Gastroesophageal sphincter (tissue), 4 donors: ENCODE measurements around the gene C1orf174. TPM values are rescaled to one million over a fixed set of nuclear protein-coding genes. Genes with fewer than 3 reads are reported as not detected.

ENCODE experiments used
- ATAC-seq: fragments of 150-250 bp; one replicate; pipeline ENCODE4 v1.9.1; 2016; ENCODE audit warnings: mild to moderate bottlenecking, moderate library complexity
- H3K27ac ChIP-seq, 4 donors: fragments of 200-600 bp; sonication (generic) in 3 of 4; 1 replicate in 3 of 4; 2 replicates in 1 of 4; pipeline ENCODE4 v1.5.1; 2016 to 2019
- H3K27me3 ChIP-seq: fragments of 200-600 bp; sonication (generic); one replicate; pipeline ENCODE4 v1.5.1; 2019
- H3K36me3 ChIP-seq, 2 donors: fragments of 200-600 bp; sonication (generic); one replicate each; pipeline ENCODE4 v1.5.1; 2019; ENCODE audit warnings: control low read depth in 1 of 2
- H3K4me1 ChIP-seq, 3 donors: fragments of 200-600 bp; sonication (generic); 1 replicate in 2 of 3; 2 replicates in 1 of 3; pipeline ENCODE4 v1.5.1; 2016 to 2019; ENCODE audit warnings: control low read depth in 2 of 3
- H3K4me3 ChIP-seq, 2 donors: fragments of 200-600 bp; sonication (generic); one replicate each; pipeline ENCODE4 v1.5.1; 2019; ENCODE audit warnings: mild to moderate bottlenecking in 1 of 2, moderate library complexity in 1 of 2
- H3K9me3 ChIP-seq, 3 donors: fragments of 200-600 bp; sonication (generic); one replicate each; pipeline ENCODE4 v1.5.1; 2017 to 2019; ENCODE audit warnings: control low read depth in 2 of 3
- EP300 ChIP-seq: sonication (generic); formaldehyde crosslinking; IDR thresholded peaks from one replicate; pipeline ENCODE4 v1.6.1; 2017; ENCODE audit warnings: antibody characterized with exemption, mild to moderate bottlenecking
- POLR2A ChIP-seq, 2 donors: fragments of 450-650 bp; IDR thresholded peaks; one replicate each; pipeline ENCODE4 v1.6.1; 2017; ENCODE audit warnings: antibody characterized with exemption in 2 of 2, mild to moderate bottlenecking in 2 of 2, moderate library complexity in 1 of 2
- POLR2AphosphoS5 ChIP-seq: sonication (generic); formaldehyde crosslinking; IDR thresholded peaks from one replicate; pipeline ENCODE4 v1.6.1; 2017; ENCODE audit warnings: antibody characterized with exemption
- WGBS, 2 donors: methylation state at CpG; one replicate each; pipeline ENCODE4 v1.1.5; 2018; ENCODE audit warnings: low coverage in 1 of 2; 5-methylcytosine and 5-hydroxymethylcytosine counted together
- total RNA-seq, 4 donors: library from RNA; depleted of rRNA; stranded (reverse); fragments of >200 nt; gene quantifications; one replicate each; pipeline ENCODE4 v1.1.0, GENCODE V29; 2016
- TF ChIP-seq, protein P1 (sequence below), 4 experiments: fragments of 200-600 bp in 2 of 4; fragments of 450-650 bp in 2 of 4; sonication (generic) in 1 of 4; IDR thresholded peaks; one replicate each; pipeline ENCODE4 v1.5.1; 2017 to 2019; ENCODE audit warnings: antibody characterized with exemption in 4 of 4, mild to moderate bottlenecking in 2 of 4, moderate library complexity in 2 of 4

Gene C1orf174
- total RNA-seq, 4 donors from 2014 or later: 16.4 to 35.3 (median 26.7) TPM

DNA sequence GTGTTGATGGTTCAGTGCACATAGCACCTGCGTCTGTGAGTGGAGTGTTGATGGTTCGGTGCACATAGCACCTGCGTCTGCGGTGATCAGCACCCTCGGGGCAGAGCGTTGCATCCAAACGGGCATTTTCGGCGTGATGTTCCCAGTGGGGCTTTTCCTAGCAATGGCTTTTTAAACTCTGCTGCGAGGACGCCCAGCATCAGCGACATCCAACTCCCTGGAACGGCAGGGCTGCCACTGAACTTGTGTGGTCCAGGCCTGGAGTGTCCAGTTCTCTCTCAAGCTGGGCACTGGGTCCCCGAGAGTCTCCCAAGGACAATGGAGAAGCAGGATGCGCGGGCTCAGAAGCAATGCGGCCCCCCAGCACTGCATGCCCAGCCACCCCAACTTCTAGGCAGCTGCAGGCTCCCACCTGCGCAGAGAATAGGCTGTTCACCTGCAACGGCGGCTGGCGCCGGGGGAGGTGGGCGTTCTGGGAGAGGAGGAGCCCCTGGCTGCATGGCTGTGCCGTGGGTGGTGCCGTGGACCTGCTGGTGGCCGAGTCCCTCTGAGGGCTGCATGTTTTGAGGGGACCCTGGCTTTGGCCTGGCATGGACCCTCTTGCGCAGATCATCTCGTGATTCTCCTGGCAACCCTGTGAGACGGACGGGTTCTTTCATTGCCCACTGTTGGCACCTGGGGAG is 10.1 kb upstream of the C1orf174 start:
- Histone ChIP-seq H3K36me3 (no peaks in the 10 kb centered on the region), H3K27me3 (peaks cover 41% of the 10 kb centered on the region), H3K27ac (no peak overlapping the region), H3K9me3 (no peaks in the 10 kb centered on the region), H3K4me3 (no peak overlapping the region), H3K4me1 (peaks cover 0 to 12% (median 3%) of the 10 kb centered on the region in 3 donors)
- WGBS, 2 donors: 85 to 100% methylated on average over 1 to 13 of the region's 30 CpGs
- ATAC-seq: no peak
- TF ChIP-seq, protein P1, sequence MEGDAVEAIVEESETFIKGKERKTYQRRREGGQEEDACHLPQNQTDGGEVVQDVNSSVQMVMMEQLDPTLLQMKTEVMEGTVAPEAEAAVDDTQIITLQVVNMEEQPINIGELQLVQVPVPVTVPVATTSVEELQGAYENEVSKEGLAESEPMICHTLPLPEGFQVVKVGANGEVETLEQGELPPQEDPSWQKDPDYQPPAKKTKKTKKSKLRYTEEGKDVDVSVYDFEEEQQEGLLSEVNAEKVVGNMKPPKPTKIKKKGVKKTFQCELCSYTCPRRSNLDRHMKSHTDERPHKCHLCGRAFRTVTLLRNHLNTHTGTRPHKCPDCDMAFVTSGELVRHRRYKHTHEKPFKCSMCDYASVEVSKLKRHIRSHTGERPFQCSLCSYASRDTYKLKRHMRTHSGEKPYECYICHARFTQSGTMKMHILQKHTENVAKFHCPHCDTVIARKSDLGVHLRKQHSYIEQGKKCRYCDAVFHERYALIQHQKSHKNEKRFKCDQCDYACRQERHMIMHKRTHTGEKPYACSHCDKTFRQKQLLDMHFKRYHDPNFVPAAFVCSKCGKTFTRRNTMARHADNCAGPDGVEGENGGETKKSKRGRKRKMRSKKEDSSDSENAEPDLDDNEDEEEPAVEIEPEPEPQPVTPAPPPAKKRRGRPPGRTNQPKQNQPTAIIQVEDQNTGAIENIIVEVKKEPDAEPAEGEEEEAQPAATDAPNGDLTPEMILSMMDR (IDR thresholded peaks at IDR 0.05): no peak
- TF ChIP-seq EP300: no peak
- TF ChIP-seq POLR2AphosphoS5: no peak
- no peak for TF ChIP-seq POLR2A (IDR thresholded peaks at IDR 0.05)

DNA sequence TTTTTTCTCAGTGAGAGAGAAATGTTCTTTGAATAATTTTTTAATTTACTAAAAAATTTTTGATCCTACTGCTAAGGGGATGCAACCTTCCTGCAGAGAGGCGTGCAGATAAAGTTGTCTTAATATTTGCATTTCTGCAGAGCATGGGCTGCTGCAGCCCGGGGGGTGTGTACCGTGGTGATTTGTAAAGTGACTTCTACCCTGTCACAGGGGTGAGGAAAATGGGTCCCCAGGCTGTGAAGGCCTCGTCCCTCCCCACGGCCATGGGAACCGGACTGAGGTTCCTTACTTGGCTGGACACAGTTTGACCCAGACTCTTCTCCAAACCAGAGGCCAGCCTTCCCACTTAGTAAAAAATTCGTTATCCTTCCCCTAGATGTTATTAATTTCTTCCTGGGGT is 9.5 kb upstream of the C1orf174 start:
- no peak for ATAC-seq
- no peak overlapping the region for H3K4me3 ChIP-seq
- TF ChIP-seq, protein P1 (IDR thresholded peaks at IDR 0.05): no peak
- TF ChIP-seq EP300: no peak
- no peak for TF ChIP-seq POLR2AphosphoS5
- no peak for TF ChIP-seq POLR2A (IDR thresholded peaks at IDR 0.05)
- H3K9me3 ChIP-seq: no peaks in the 10 kb centered on the region
- H3K27ac ChIP-seq: no peak overlapping the region
- 54 to 76% methylated on average over 3 to 5 of the region's 7 CpGs for WGBS, 2 donors
- H3K36me3 ChIP-seq: no peaks in the 10 kb centered on the region
- H3K27me3 ChIP-seq: peaks cover 37% of the 10 kb centered on the region
- peaks cover 0 to 12% (median 3%) of the 10 kb centered on the region in 3 donors for H3K4me1 ChIP-seq

DNA sequence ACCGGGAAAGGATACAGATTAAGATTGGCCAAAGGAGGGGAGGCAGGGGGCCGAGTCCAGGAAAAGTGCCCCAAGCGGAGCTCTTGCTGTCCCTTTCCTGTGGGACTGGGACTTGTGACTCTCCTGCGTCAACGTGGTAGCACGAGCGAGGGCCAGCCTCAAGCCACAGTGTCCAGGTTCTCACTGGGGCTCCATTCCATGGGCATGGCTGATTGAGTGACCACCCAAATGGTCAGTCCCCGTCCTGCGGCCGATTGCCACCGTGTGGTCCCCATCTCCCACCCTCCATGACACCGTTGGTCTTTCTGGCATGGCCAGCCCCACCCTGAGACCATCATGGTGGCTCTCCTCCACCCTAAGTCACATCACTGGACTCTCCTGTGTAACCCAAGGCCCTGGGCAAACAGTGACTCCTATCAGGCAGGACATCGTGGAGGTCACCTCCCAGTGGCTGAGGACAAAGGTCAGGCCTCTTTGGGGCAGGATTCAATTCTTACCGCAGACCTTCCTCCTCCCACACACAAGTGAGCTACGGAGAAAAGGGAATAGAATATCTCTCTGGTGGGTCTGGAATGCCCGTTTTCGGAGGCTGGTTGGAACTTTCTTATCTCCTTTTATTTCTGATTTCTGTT is 8.9 kb upstream of the C1orf174 start:
- H3K4me1 ChIP-seq: peaks cover 0 to 12% (median 3%) of the 10 kb centered on the region in 3 donors
- 67 to 100% methylated on average over 1 to 6 of the region's 17 CpGs for WGBS, 2 donors
- no peaks in the 10 kb centered on the region for H3K9me3 ChIP-seq
- no peaks in the 10 kb centered on the region for H3K36me3 ChIP-seq
- TF ChIP-seq, protein P1 (IDR thresholded peaks at IDR 0.05): no peak
- TF ChIP-seq EP300 (no peak), POLR2AphosphoS5 (no peak), POLR2A (IDR thresholded peaks at IDR 0.05) (no peak)
- peaks cover 37% of the 10 kb centered on the region for H3K27me3 ChIP-seq
- no peak for ATAC-seq
- no peak overlapping the region for H3K4me3 ChIP-seq
- no peak overlapping the region for H3K27ac ChIP-seq

DNA sequence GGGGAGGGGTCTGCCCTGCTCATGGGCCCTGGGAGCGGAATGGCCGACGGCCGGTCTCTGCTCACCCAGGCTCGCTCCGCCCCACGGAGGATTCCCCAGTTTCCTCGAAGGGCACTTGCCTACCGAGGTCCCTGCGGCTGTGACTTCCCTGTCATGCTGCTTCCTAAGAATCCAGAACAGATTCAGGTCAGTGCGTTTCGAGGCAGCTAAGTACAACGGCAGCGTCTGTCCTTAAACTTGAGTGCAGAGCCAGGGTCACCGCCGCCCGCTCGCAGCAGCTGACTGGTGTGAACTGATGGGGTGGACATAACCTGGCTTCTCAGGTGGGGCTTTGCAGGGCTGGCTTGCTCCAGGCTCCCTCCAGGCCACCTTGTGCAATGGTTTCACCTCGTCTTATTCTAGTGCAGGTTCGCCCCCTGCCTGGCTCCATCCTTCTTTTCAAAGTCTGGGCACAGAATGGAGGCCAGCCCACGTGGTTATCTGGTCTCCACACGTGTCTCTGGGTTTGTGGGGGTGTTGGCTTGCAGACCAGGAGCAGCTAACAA is 7.6 kb upstream of the C1orf174 start:
- Histone ChIP-seq H3K27me3 (peaks cover 33% of the 10 kb centered on the region), H3K36me3 (no peaks in the 10 kb centered on the region), H3K4me1 (peaks cover 0 to 12% (median 3%) of the 10 kb centered on the region in 3 donors), H3K27ac (no peak overlapping the region), H3K4me3 (no peak overlapping the region), H3K9me3 (no peaks in the 10 kb centered on the region)
- no peak for ATAC-seq
- TF ChIP-seq POLR2A (IDR thresholded peaks at IDR 0.05): no peak
- WGBS, 2 donors: 33 to 80% methylated on average over 2 to 3 of the region's 22 CpGs

DNA sequence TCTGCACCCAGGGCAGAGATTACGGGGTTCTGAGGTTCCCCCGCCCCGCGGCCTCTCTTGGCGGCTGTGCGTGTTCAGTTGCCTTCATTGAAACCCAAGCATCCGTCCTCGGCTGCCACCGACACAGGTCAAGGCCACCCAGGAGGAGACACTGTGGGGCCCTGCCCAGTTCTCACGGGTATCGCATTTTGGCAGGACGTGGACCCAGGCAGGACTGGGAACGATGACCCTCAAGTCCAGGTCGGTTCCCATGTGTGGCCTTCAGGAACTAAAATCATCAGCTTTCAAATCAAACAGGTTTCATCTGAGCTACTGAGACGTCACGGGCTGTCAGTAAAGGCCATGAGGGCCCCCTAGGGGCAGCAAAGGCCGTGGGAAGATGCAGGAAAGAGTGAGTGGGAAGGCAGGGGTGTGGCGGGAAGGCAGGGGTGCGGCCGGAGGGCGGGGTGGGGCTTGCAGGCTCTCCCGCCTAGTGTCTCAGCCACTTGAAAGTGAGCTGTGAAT is 7.0 kb upstream of the C1orf174 start:
- H3K9me3 ChIP-seq: no peaks in the 10 kb centered on the region
- ATAC-seq: no peak
- peaks cover 0 to 12% (median 3%) of the 10 kb centered on the region in 3 donors for H3K4me1 ChIP-seq
- TF ChIP-seq, protein P1 (IDR thresholded peaks at IDR 0.05): no peak
- TF ChIP-seq POLR2A (IDR thresholded peaks at IDR 0.05) (no peak), EP300 (no peak), POLR2AphosphoS5 (no peak)
- peaks cover 27% of the 10 kb centered on the region for H3K27me3 ChIP-seq
- H3K4me3 ChIP-seq: no peak overlapping the region
- WGBS, 2 donors: 70 to 77% methylated on average over 4 to 15 of the region's 22 CpGs
- no peak overlapping the region for H3K27ac ChIP-seq
- H3K36me3 ChIP-seq: no peaks in the 10 kb centered on the region
